H9 (cell line): ENCODE measurements around the gene TM6SF1. TPM values are rescaled to one million over a fixed set of nuclear protein-coding genes. Genes with fewer than 3 reads are reported as not detected.

ENCODE experiments used
- DNase-seq: peaks from one replicate; pipeline ENCODE4 v3.0.0-alpha.2; 2017
- H2AFZ ChIP-seq: one replicate; pipeline ENCODE4 v1.6.1; 2013; ENCODE audit warnings: mild to moderate bottlenecking, low read length, control low read depth, moderate library complexity
- H2AK5ac ChIP-seq: 2 replicates; pipeline ENCODE4 v1.6.1; 2013; ENCODE audit warnings: low read length, control low read depth, mixed read lengths; ENCODE audit not compliant: insufficient read length
- H2BK120ac ChIP-seq: one replicate; pipeline ENCODE4 v1.6.1; 2013; ENCODE audit warnings: low read depth, mild to moderate bottlenecking, low read length, control low read depth, inconsistent platforms; ENCODE audit not compliant: poor library complexity, severe bottlenecking
- H2BK12ac ChIP-seq: 2 replicates; pipeline ENCODE4 v1.6.1; 2013; ENCODE audit warnings: low read length, control low read depth, mixed read lengths, low read depth; ENCODE audit not compliant: insufficient read length
- H2BK15ac ChIP-seq: 2 replicates; pipeline ENCODE4 v1.6.1; 2013; ENCODE audit warnings: low read depth, low read length, control low read depth
- H2BK20ac ChIP-seq: one replicate; pipeline ENCODE4 v1.6.1; 2013; ENCODE audit warnings: low read depth, mild to moderate bottlenecking, low read length, control low read depth, inconsistent platforms; ENCODE audit not compliant: poor library complexity, severe bottlenecking
- H2BK5ac ChIP-seq: 2 replicates; pipeline ENCODE4 v1.6.1; 2013; ENCODE audit warnings: low read length, control low read depth, mixed read lengths; ENCODE audit not compliant: insufficient read length
- H3K14ac ChIP-seq: 2 replicates; pipeline ENCODE4 v1.6.1; 2013; ENCODE audit warnings: low read length, control low read depth; ENCODE audit not compliant: insufficient read depth
- H3K18ac ChIP-seq: 2 replicates; pipeline ENCODE4 v1.6.1; 2013; ENCODE audit warnings: low read depth, mild to moderate bottlenecking, mixed read lengths, low read length, control low read depth; ENCODE audit not compliant: insufficient read length
- H3K23ac ChIP-seq: 2 replicates; pipeline ENCODE4 v1.6.1; 2013; ENCODE audit warnings: low read length, control low read depth, mixed read lengths, low read depth; ENCODE audit not compliant: insufficient read length
- H3K23me2 ChIP-seq: 2 replicates; pipeline ENCODE4 v1.6.1; 2013; ENCODE audit warnings: low read depth, mild to moderate bottlenecking, mixed read lengths, low read length, control low read depth; ENCODE audit not compliant: insufficient read length, poor library complexity, severe bottlenecking
- H3K27ac ChIP-seq: 2 replicates; pipeline ENCODE4 v1.5.1; 2013; ENCODE audit warnings: low read length, control low read depth, mixed read lengths, low read depth; ENCODE audit not compliant: insufficient read length
- H3K27me3 ChIP-seq: 2 replicates; pipeline ENCODE4 v1.6.1; 2013; ENCODE audit warnings: low read length, control low read depth, inconsistent platforms; ENCODE audit not compliant: insufficient read depth
- H3K4ac ChIP-seq: 2 replicates; pipeline ENCODE4 v1.6.1; 2013; ENCODE audit warnings: low read depth, mild to moderate bottlenecking, control low read depth, inconsistent platforms, low read length, moderate library complexity
- H3K4me1 ChIP-seq: 2 replicates; pipeline ENCODE4 v1.6.1; 2013; ENCODE audit warnings: low read length, control low read depth, inconsistent platforms; ENCODE audit not compliant: insufficient read depth
- H3K4me2 ChIP-seq: 2 replicates; pipeline ENCODE4 v1.6.1; 2013; ENCODE audit warnings: low read length, control low read depth, mixed read lengths; ENCODE audit not compliant: insufficient read length, insufficient read depth
- H3K56ac ChIP-seq: 2 replicates; pipeline ENCODE4 v1.6.1; 2013; ENCODE audit warnings: low read depth, mild to moderate bottlenecking, mixed read lengths, low read length, control low read depth; ENCODE audit not compliant: insufficient read length
- H3K79me1 ChIP-seq: 2 replicates; pipeline ENCODE4 v1.6.1; 2013; ENCODE audit warnings: low read depth, mild to moderate bottlenecking, moderate library complexity, low read length, control low read depth, inconsistent platforms; ENCODE audit not compliant: insufficient read depth, poor library complexity, severe bottlenecking
- H3K79me2 ChIP-seq: 2 replicates; pipeline ENCODE4 v1.6.1; 2013; ENCODE audit warnings: low read length, control low read depth, inconsistent platforms; ENCODE audit not compliant: insufficient read depth
- H3K9ac ChIP-seq: 2 replicates; pipeline ENCODE4 v1.6.1; 2013; ENCODE audit warnings: low read length, control low read depth, mixed read lengths; ENCODE audit not compliant: insufficient read length; ENCODE audit errors: extremely low read depth
- H3K9me3 ChIP-seq: one replicate; pipeline ENCODE4 v1.6.1; 2013; ENCODE audit warnings: low read depth, low read length, inconsistent platforms; ENCODE audit not compliant: control insufficient read depth
- H3T11ph ChIP-seq: one replicate; pipeline ENCODE4 v1.6.1; 2013; ENCODE audit warnings: mild to moderate bottlenecking, low read length, control low read depth, inconsistent platforms
- H4K20me1 ChIP-seq: one replicate; pipeline ENCODE4 v1.6.1; 2013; ENCODE audit not compliant: control insufficient read depth, insufficient read length, insufficient read depth
- H4K5ac ChIP-seq: 2 replicates; pipeline ENCODE4 v1.6.1; 2013; ENCODE audit warnings: low read depth, mild to moderate bottlenecking, mixed read lengths, low read length, control low read depth; ENCODE audit not compliant: insufficient read length
- H4K8ac ChIP-seq: replicated peaks from 2 replicates; pipeline ENCODE4 v1.6.1; 2013; ENCODE audit warnings: low read length, control low read depth, mixed read lengths, low read depth; ENCODE audit not compliant: insufficient read length
- H4K91ac ChIP-seq: 2 replicates; pipeline ENCODE4 v1.6.1; 2013; ENCODE audit warnings: low read depth, mild to moderate bottlenecking, moderate library complexity, mixed read lengths, low read length, control low read depth; ENCODE audit not compliant: insufficient read length
- H3K27ac Mint-ChIP-seq, 3 experiments: 2 replicates in 2 of 3; 3 replicates in 1 of 3; pipeline ENCODE4 v1.8.0; 2020 to 2021; ENCODE audit warnings: mixed read lengths in 3 of 3, mild to moderate bottlenecking in 1 of 3, moderate library complexity in 1 of 3
- H3K27me3 Mint-ChIP-seq: 2 replicates; pipeline ENCODE4 v1.8.0; 2021; ENCODE audit warnings: low read depth, mild to moderate bottlenecking, moderate library complexity, mixed read lengths
- H3K36me3 Mint-ChIP-seq, 3 experiments: 2 replicates in 2 of 3; 3 replicates in 1 of 3; pipeline ENCODE4 v1.8.0; 2020 to 2021; ENCODE audit warnings: low read depth in 3 of 3, mixed read lengths in 3 of 3; ENCODE audit not compliant: insufficient read depth in 1 of 3
- H3K4me1 Mint-ChIP-seq, 2 experiments: 2 replicates each; pipeline ENCODE4 v1.8.0; 2020; ENCODE audit warnings: mixed read lengths in 2 of 2
- H3K4me3 Mint-ChIP-seq, 2 experiments: 2 replicates in 1 of 2; 3 replicates in 1 of 2; pipeline ENCODE4 v1.8.0; 2020 to 2021; ENCODE audit warnings: mild to moderate bottlenecking in 2 of 2, mixed read lengths in 2 of 2, moderate library complexity in 1 of 2
- H3K9me3 Mint-ChIP-seq, 2 experiments: 2 replicates in 1 of 2; 3 replicates in 1 of 2; pipeline ENCODE4 v1.8.0; 2020; ENCODE audit warnings: mild to moderate bottlenecking in 2 of 2, mixed read lengths in 2 of 2, moderate library complexity in 1 of 2
- CTCF ChIP-seq: fragments of 200-600 bp; sonication (generic); conservative IDR thresholded peaks from 3 replicates; pipeline ENCODE4 v1.8.0; 2021; ENCODE audit warnings: antibody characterized with exemption, mild to moderate bottlenecking
- WGBS: extraction: QIAGEN DNeasy Blood & Tissue Kit; methylation state at CpG from one replicate; pipeline ENCODE4 v1.1.7; 2013; ENCODE audit warnings: missing lambda C conversion rate, low lambda C conversion rate, mixed read lengths; ENCODE audit not compliant: insufficient read length; ENCODE audit errors: extremely low coverage; 5-methylcytosine and 5-hydroxymethylcytosine counted together
- total RNA-seq: library from RNA; stranded (reverse); gene quantifications from 2 replicates; pipeline ENCODE4 v1.2.1, GENCODE V29; 2021

The TM6SF1 gene
- total RNA-seq, 1 experiment from 2014 or later, result 0.96 TPM

GRCh38 chr15:83061680-83062079 is 45.8 kb upstream of the TM6SF1 start:
- H3K79me1 ChIP-seq, result peaks cover 8% of the 10 kb centered on the region
- no peak overlapping the region for H3K9ac ChIP-seq
- no CpG with 5 or more reads among the region's 2 CpGs for WGBS
- H3K9me3 Mint-ChIP-seq, result no peaks in the 10 kb centered on the region
- no peak overlapping the region for H3K4ac ChIP-seq
- H3K23ac ChIP-seq, result no peak overlapping the region
- no peak overlapping the region for H2BK20ac ChIP-seq
- H3K9me3 ChIP-seq, result no peaks in the 10 kb centered on the region
- no peak overlapping the region for H3K4me2 ChIP-seq
- no peak overlapping the region for H4K8ac ChIP-seq
- peaks cover 13% of the 10 kb centered on the region; the same call in 1 of the 2 replicates for H3K4me1 ChIP-seq
- H2BK15ac ChIP-seq, result no peak overlapping the region
- H3K27me3 Mint-ChIP-seq, result no peaks in the 10 kb centered on the region
- peaks cover 6% of the 10 kb centered on the region for H3K23me2 ChIP-seq
- H3K27me3 ChIP-seq, result no peaks in the 10 kb centered on the region
- H4K20me1 ChIP-seq, result no peaks in the 10 kb centered on the region
- no peak overlapping the region for H3K14ac ChIP-seq
- H2BK120ac ChIP-seq, result no peak overlapping the region
- H3K4me1 Mint-ChIP-seq, result peaks cover 20 to 22% of the 10 kb centered on the region in 2 experiments
- H3T11ph ChIP-seq, result no peak overlapping the region
- H3K36me3 Mint-ChIP-seq, result peaks cover 1 to 4% (median 2%) of the 10 kb centered on the region in 3 experiments; a peak in 6 of 7 replicates
- no peak for TF ChIP-seq CTCF
- H3K79me2 ChIP-seq, result peaks cover 40% of the 10 kb centered on the region; the same call in 1 of the 2 replicates
- no peak overlapping the region for H3K4me3 Mint-ChIP-seq
- H2AFZ ChIP-seq, result no peak overlapping the region
- H3K27ac ChIP-seq, result no peak overlapping the region
- no peak overlapping the region for H2BK12ac ChIP-seq
- DNase-seq, result no peak
- H4K5ac ChIP-seq, result no peak overlapping the region
- H4K91ac ChIP-seq, result no peak overlapping the region
- no peak overlapping the region for H2BK5ac ChIP-seq
- H3K56ac ChIP-seq, result no peak overlapping the region
- no peak overlapping the region for H3K18ac ChIP-seq
- H2AK5ac ChIP-seq, result no peak overlapping the region
- no peak overlapping the region for H3K27ac Mint-ChIP-seq
